HG03442 (cell line): ENCODE data around the gene CDON.
A peak's percentile ranks its signal among the peaks of the same experiment; 100 is the strongest.
"Not testable (repeated sequence)": the region's sequence is repeated elsewhere in the genome, so short reads cannot be mapped to it uniquely, and the experiment has no call there.

Experiments used
- ATAC-seq: cut with Tn5 transposase; IDR thresholded peaks from one replicate; pipeline ENCODE4 v1.9.1; 2021; ENCODE audit warnings: mild to moderate bottlenecking, moderate library complexity; ENCODE audit not compliant: unreplicated experiment

Gene CDON

GRCh38 chr11:125995313-125995712 lies 67.4 kb downstream of the CDON start:
- peak; percentile 98 for ATAC-seq

DNA sequence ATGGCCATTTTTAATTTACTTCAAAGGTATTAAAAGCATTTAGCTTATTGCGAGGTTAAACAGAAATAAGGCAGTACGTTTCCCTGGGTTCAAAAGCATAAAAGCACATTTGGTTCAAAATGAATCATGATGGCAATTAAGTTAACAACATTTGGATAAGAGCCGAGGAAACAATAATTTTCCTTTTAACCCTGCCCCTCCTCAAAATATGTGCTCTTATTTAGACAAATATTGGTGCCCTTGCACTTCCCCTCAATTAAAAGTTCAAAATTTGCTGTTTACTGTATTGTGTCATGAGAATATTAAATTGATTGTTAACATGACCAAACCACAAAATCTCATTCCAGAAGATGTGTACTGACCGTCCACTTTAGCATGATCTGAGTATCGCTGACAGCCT lies 68.2 kb downstream of the CDON start:
- no peak for ATAC-seq

- ATAC-seq: no peak
Measured at GRCh38 chr11:125992893-125993292, 69.8 kb downstream of the CDON start.

GRCh38 chr11:125990244-125990643 lies 72.4 kb downstream of the CDON start:
- ATAC-seq: no peak

GRCh38 chr11:125987066-125987641 lies 75.5 kb downstream of the CDON start:
- no peak for ATAC-seq

- not testable (repeated sequence) for ATAC-seq
Measured at GRCh38 chr11:125985956-125986355, 76.7 kb downstream of the CDON start.

GRCh38 chr11:125982348-125982730 lies 80.3 kb downstream of the CDON start:
- ATAC-seq: no peak

- ATAC-seq: no peak
Measured at GRCh38 chr11:125980436-125980835, 82.2 kb downstream of the CDON start.

GRCh38 chr11:125979511-125979910 lies 83.2 kb downstream of the CDON start:
- no peak for ATAC-seq

DNA sequence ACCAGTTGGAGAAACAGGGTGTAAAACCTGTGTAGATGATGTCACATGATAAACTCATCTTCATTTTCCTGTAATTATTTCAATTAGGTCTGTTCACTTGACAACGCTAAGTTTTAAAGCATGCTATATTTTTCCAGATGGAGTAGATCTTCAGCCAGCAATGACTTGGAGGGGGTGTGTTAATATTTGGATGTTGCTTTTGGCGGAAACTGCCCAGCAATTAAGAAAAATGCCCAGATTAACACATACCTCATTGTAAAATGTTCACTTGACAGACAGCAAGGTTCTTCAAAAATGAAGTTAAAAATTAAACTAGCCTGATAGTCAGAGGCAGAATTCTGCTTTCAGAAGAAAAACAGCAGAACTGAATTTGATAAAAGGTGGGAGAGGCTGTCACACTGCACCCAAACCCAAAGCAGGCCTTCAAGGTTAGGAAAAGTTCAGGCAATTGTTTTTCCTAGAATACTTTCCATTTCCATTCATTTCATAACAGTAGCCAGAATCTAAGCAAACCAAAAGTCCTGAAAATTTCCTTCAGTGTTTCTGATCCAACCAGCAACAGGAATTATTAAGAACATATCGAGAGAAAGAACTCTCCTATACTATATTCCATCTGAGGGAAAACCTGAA lies 83.8 kb downstream of the CDON start:
- ATAC-seq: no peak

DNA sequence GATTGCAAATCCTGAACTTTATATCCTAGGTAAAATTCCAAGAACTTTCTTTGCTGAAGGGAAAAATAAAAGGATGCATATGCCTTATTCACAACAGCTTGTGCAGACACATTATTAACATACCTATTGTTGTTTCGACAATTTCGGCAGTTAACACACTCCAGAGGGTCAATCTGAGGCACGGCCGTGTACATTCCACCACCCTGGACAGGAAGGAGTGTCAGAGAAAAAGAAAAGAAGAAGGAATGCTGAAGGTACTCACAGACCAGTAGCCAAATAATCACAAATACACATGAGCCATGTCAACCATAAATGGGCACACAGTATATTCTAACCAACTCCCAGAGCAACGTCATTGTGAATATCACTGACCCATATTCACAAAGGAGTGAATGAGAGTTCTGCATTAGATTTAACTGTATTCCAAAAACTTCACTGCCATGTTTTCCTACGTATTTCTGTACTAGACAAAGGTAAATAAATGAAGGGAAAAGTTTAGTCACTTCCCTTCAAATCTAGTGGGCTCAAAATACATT lies 84.4 kb downstream of the CDON start:
- no peak for ATAC-seq

DNA sequence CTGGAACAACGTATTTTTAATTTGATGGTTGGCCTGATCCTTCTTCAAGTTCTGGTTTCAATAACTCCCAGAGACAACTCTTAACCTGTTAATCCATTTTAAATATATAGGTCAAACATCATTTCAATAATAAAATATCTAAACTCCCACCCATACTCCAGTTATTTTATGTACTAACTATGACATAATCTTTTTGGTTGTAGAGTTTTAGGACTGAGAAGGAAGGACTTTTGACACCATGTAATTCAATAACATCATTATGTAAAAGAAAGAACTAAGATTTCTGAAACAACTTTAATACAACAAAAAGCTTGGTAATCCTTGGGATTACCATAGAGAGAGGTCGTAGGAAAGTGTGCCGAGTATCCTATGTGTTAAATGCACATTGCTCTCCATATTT lies 85.3 kb downstream of the CDON start:
- ATAC-seq: no peak

GRCh38 chr11:125976156-125976555 lies 86.5 kb downstream of the CDON start:
- ATAC-seq: no peak

GRCh38 chr11:125975634-125976033 lies 87.0 kb downstream of the CDON start:
- ATAC-seq: no peak

DNA sequence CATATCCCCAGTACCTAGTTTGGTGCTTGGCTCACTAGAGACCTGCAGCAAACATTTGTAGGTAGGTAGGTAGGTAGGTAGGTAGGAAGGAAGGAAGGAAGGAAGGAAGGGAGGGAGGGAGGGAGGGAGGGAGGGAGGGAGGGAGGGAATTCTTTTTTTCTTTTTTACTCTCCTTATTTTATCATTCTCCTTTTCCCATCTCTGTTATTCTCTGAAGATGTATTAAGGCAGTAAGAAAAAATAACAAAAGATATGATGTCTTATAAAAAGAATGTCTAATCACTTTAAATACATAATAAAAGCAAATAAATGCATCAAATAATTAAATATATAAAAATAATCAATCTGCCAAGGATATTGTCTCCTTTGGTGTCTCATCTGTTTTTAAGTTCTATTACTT lies 88.4 kb downstream of the CDON start:
- no peak for ATAC-seq

DNA sequence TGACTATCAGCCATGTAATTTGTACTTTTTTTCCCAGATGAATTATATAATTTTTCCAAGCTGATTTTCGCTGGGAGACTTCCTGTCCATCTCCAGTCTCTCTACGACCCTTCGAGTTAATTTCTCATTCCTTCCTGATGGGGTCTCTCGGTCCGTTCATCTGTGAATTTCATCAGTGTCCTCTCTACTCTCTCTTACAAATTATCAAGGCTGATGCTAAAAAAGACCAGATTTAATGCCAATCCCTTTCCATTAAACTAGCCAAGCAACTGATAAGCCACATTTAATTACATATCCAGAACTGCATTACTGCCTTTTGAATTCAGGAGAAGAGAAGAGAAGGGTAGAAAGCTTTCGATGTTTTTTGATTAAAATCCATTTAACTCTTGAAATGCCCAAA lies 91.0 kb downstream of the CDON start:
- ATAC-seq: no peak

DNA sequence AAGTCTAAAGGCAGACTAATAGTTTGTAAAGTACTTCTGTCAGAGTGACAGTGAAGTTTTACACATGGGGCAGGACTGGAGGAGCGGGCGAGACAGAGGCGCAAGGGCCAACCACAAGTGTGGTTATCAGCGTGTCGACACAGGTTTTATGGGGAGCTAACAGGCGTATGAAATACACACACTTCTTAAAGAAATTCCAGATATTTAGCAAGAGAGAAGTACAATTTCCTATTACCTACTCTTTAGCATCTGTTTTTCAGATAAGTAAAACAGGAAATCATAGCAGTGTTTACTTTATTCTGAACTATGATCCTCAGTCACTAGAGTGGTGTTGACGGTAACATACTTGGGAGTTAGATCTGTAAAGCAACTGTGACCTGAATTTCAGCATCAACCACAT lies 94.3 kb downstream of the CDON start:
- ATAC-seq: no peak

GRCh38 chr11:125967515-125967914 lies 95.2 kb downstream of the CDON start:
- ATAC-seq: no peak

DNA sequence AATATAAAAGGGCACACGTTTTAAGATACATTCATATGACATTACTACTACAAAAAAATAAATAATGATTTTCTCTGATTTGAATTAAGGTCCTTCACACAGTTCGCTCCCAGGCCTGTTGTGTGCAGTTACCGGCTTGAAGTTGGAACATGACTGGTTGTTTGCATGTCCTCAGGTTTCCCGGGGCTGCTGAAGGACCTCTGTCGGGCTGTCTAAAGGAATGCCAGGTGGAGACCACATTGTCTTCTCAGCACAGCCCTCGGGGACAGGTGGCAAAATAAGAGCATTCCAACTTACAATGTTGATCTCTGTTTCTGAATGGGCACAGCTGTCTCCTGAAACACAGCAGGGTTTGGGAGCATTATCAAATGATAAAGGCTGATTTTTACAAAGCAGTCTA lies 101.9 kb downstream of the CDON start:
- no peak for ATAC-seq

DNA sequence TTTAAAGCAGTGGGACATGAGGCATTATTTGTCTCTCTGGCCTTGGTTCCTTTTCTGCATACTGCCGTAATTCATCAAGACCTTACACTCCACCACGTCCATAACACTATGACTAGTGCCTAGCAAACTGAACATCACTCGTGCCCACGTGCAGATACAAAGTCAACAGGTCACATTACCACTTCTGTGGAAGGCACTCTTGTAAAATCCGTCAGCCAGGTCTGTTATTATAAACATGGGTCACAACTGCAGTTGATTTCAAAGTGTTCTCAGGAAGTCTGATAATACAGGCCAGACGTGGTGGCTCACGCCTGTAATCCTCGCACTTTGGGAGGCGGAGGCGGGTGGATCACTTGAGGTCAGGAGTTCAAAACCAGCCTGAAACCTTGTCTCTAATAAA lies 102.7 kb downstream of the CDON start:
- no peak for ATAC-seq

DNA sequence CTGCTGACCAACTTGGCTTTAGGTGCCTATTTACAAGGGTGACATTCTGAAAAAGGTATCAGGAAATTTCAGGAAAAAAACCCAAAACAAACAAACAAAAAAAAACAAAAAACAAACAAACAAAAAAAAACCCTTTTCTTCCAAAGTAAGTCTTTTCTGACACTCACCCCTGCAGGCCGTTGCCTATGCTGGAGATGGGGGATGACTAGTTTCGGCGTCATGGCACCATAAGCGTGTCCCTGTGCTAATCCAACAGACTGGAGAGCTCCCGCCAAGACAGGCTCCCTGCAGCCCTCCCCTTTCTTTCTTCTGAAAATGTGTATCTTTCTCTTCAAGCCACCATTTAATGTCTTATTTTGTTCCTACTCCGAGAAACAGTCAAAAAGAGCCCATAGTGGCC lies 103.2 kb downstream of the CDON start:
- ATAC-seq: no peak

- ATAC-seq: no peak
Measured at GRCh38 chr11:125958872-125959400, 103.7 kb downstream of the CDON start.
